Measurements from ENCODE around the gene GALNT10.

GALNT10 gene

GRCh38 chr5:154179846-154180710 is 10.5 kb upstream of the GALNT10 start:
- DNase-seq, result peak; percentile 49

GRCh38 chr5:154181161-154181560 is 9.4 kb upstream of the GALNT10 start:
- DNase-seq, result no peak

GRCh38 chr5:154189256-154189818 is 1.2 kb upstream of the GALNT10 start:
- DNase-seq, result no peak

- peak; percentile 85 for DNase-seq
Observed at GRCh38 chr5:154189819-154190594, 526 bp upstream of the GALNT10 start.

- peak; percentile 33 for DNase-seq
Observed at GRCh38 chr5:154191467-154192261, 1.1 kb downstream of the GALNT10 start.

- peak; percentile 63 for DNase-seq
Observed at GRCh38 chr5:154193283-154193682, 2.8 kb downstream of the GALNT10 start.

DNA sequence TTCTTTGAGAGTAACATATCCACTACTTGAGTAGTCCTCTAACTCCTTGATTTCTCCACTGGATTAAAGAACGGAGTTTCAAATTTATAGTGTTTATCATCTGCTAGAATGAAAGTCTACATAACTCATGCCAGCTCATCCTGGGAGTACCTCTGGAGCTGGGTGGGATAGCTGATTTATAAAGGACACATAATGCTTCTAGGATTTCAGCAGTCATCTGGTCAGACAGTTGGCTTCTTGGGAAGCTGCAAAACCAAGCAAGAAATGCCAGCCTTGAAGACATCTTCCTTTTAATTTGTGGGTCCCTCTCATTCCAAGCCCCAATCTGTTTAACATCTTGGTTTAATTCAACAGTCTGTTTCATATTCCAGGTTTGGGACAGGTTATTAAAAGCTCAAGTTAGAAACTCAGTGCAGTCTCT is 3.2 kb downstream of the GALNT10 start:
- DNase-seq, result no peak

- peak; percentile 73 for DNase-seq
Observed at GRCh38 chr5:154194345-154195329, 4.1 kb downstream of the GALNT10 start.

GRCh38 chr5:154196281-154196680 is 5.7 kb downstream of the GALNT10 start:
- no peak for DNase-seq

- no peak for DNase-seq
Observed at GRCh38 chr5:154196955-154197652, 6.6 kb downstream of the GALNT10 start.

- no peak for DNase-seq
Observed at GRCh38 chr5:154197801-154198491, 7.4 kb downstream of the GALNT10 start.

GRCh38 chr5:154198611-154199230 is 8.2 kb downstream of the GALNT10 start:
- no peak for DNase-seq

DNA sequence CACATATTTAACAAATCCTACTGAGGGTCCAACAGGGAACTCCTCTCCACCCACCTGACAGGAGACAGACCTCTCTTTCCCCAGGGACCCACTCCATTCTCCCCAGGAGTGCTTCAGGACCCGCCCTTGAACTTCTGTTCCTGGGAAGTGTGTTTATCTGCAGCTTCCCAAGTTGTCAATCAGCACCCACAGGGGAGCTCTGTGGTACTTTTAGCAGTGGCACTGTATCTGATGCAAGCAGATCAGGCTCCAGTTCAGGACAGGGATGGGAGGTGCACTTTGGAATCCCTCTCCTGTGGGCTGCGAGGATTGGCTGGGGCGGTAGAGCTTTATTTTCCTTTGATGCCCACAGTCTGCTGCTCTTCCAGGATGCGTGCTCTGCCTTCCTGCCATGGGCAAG is 8.7 kb downstream of the GALNT10 start:
- DNase-seq, result no peak

DNA sequence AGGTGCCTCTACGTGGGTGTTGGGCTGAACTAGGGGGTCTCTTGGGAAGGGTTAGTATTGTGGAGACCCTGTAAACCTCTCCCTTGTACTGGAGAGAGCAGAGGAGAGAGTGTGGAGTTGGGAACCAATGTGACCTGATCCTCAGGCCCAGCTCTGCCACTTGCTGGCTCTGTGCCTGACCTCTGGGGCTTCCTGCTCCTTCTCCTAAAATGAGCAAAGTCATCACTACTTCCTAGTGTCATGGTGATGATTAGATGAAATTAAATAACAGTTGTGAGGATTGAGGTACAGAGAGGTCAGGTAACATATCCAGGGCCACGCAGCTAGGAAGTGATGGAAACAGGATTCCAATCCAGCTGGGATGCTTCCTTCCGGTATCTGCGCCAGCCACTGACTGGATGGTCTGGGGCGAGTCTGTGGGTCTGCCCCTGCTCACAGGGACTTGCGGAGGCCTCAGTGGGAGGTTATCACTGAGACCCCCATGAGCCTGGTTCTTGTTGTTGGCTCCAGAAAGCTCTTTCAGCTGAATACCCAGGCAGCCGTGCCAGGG is 9.2 kb downstream of the GALNT10 start:
- no peak for DNase-seq

GRCh38 chr5:154200221-154200620 is 9.7 kb downstream of the GALNT10 start:
- DNase-seq, result peak; percentile 30

DNA sequence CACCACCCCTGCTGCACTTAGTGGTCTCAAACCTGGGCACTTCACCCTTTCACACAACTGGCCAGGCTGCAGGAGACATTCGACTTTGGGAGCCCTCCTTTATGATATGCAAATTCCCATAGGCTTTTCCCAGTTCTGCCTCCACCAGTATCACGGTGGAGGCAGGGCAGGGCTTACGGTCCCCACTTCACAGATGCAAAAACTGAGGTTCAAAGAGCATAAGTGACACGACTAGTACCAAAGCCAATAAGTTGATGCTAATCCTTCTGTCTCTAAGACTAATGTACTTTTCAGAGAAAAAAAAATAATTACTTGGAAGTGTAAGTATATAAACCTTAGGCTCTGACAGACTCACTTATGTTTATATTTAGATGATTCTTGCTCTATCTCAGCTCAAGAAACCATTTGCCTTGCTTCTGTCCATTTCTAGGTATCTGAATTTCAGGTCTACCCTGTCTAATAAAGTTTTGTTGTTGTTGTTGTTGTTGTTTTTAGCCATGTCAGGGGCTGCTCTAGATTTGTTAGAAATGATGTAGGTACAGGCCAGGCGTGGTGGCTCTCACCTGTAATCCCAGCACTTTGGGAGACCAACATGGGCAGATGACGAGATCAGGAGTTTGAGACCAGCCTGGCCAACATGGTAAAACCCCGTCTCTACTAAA is 10.7 kb downstream of the GALNT10 start:
- no peak for DNase-seq

DNA sequence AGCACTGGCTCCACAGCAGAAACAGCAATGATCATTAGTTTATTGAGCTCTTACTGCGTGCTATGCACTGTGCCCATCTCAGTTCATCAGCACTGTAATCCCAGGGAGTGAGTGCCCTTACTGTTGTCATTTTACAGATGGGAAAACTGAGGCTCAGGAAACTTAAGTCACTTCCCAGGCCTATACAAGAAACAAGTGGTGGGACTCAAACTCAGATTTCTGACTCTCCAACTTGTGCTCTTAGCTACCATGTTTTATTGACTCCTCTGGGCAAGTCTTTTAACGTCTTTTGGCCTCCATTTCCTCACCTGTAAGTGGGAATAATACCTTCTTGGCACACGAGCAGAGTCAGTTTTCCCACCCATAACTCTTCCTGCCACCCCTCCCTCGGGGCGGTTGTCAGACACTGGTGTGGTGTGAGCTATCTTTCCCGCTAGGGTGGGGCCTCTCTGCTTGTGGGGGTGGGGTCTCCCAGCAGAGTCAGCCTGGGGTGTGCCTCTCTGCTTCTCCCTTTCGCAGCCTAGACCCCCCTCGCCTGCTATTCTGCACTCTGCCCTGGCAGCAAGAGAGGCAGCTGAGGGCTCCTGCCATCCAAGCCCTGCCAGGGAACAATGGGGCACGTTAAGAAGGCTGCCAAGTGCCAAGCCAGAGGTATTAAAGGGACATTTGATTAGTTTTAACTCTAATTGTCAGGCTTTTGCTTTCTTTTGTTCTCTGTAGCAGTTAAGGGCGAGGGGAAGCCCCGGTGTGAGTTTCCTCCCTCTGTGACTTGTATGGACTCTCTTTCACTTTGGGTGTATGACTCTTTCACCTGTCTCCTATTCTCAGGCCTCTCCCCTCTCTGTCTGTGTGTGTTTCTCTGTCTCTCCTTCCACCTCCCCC is 12.1 kb downstream of the GALNT10 start:
- no peak for DNase-seq

All from right hindlimb (tissue), 1 donor.